HEK293 (cell line): ENCODE data around the gene TLCD4.

ENCODE experiments used
- CTCF ChIA-PET: fragments of 350-600 bp; formaldehyde crosslinking; extraction: SDS; loops from one replicate; lab custom pipeline; 2021; ENCODE audit warnings: antibody characterized with exemption; lab: Yijun Ruan, JAX
- POLR2A ChIA-PET: fragments of 300-600 bp; formaldehyde crosslinking; extraction: SDS; loops from one replicate; lab custom pipeline; 2020; ENCODE audit warnings: antibody characterized with exemption, inconsistent platforms; lab: Yijun Ruan, JAX
- H3K27ac ChIP-seq: fragments of 200-500 bp; sonication (Bioruptor generic); 2 replicates; pipeline ENCODE4 v1.5.1; 2014; ENCODE audit warnings: low read depth, low read length, control low read depth, inconsistent platforms; ENCODE audit errors: extremely low read depth
- H3K36me3 ChIP-seq, 2 experiments: fragments of 200-500 bp in 1 of 2; sonication (Bioruptor generic) in 1 of 2; 1 replicate in 1 of 2; 2 replicates in 1 of 2; pipeline ENCODE4 v1.5.1; 2014 to 2017; ENCODE audit warnings: inconsistent platforms in 2 of 2, low read length in 2 of 2; ENCODE audit not compliant: control insufficient read depth in 2 of 2, insufficient read depth in 1 of 2
- H3K4me1 ChIP-seq: fragments of 200-500 bp; sonication (Bioruptor generic); 2 replicates; pipeline ENCODE4 v1.5.1; 2014; ENCODE audit warnings: mild to moderate bottlenecking, low read length, inconsistent platforms; ENCODE audit not compliant: control insufficient read depth, insufficient read depth
- H3K4me3 ChIP-seq: 2 replicates; pipeline ENCODE4 v1.5.1; 2011; ENCODE audit warnings: low read depth, mild to moderate bottlenecking, control low read depth, low read length, moderate library complexity
- H3K9me3 ChIP-seq: fragments of 200-500 bp; sonication (Bioruptor generic); 2 replicates; pipeline ENCODE4 v1.5.1; 2014; ENCODE audit warnings: low read depth, low read length, inconsistent platforms; ENCODE audit not compliant: control insufficient read depth, insufficient read depth
- OSR2 ChIP-seq: fragments of 450-650 bp; formaldehyde crosslinking; IDR thresholded peaks from 2 replicates; pipeline ENCODE4 v1.5.1; 2016; ENCODE audit warnings: missing biosample characterization, missing genetic modification characterization
- PATZ1 ChIP-seq: fragments of 450-650 bp; formaldehyde crosslinking; IDR thresholded peaks from 2 replicates; pipeline ENCODE4 v1.5.1; 2016; ENCODE audit warnings: missing biosample characterization, missing genetic modification characterization
- PRDM10 ChIP-seq: fragments of 450-650 bp; formaldehyde crosslinking; IDR thresholded peaks from 2 replicates; pipeline ENCODE4 v1.5.1; 2016; ENCODE audit warnings: missing biosample characterization, missing genetic modification characterization
- RBAK ChIP-seq: fragments of 450-650 bp; formaldehyde crosslinking; IDR thresholded peaks from 2 replicates; pipeline ENCODE4 v1.5.1; 2016; ENCODE audit warnings: missing biosample characterization, missing genetic modification characterization
- SP3 ChIP-seq: fragments of 450-650 bp; formaldehyde crosslinking; IDR thresholded peaks from 2 replicates; pipeline ENCODE4 v1.5.1; 2016; ENCODE audit warnings: missing biosample characterization, missing genetic modification characterization
- ZNF10 ChIP-seq: fragments of 450-650 bp; formaldehyde crosslinking; IDR thresholded peaks from 2 replicates; pipeline ENCODE4 v1.5.1; 2017; ENCODE audit warnings: missing biosample characterization, missing genetic modification characterization
- ZNF174 ChIP-seq: fragments of 450-650 bp; formaldehyde crosslinking; IDR thresholded peaks from 2 replicates; pipeline ENCODE4 v1.5.0; 2017; ENCODE audit warnings: missing biosample characterization, mild to moderate bottlenecking, missing genetic modification characterization
- ZNF2 ChIP-seq: fragments of 450-650 bp; formaldehyde crosslinking; IDR thresholded peaks from 2 replicates; pipeline ENCODE4 v1.5.1; 2016; ENCODE audit warnings: missing biosample characterization, missing genetic modification characterization
- ZNF398 ChIP-seq: fragments of 450-650 bp; formaldehyde crosslinking; IDR thresholded peaks from 2 replicates; pipeline ENCODE4 v1.5.1; 2017; ENCODE audit warnings: missing biosample characterization, missing genetic modification characterization
- ZNF510 ChIP-seq: fragments of 450-650 bp; formaldehyde crosslinking; IDR thresholded peaks from 2 replicates; pipeline ENCODE4 v1.5.1; 2018; ENCODE audit warnings: mild to moderate bottlenecking, missing genetic modification characterization, missing biosample characterization; ENCODE audit not compliant: insufficient replicate concordance
- ZNF629 ChIP-seq: fragments of 450-650 bp; formaldehyde crosslinking; IDR thresholded peaks from 2 replicates; pipeline ENCODE4 v1.5.1; 2017; ENCODE audit warnings: missing biosample characterization, missing genetic modification characterization
- ZNF654 ChIP-seq: fragments of 450-650 bp; formaldehyde crosslinking; IDR thresholded peaks from 2 replicates; pipeline ENCODE4 v1.5.1; 2016; ENCODE audit warnings: low read depth, missing biosample characterization, missing genetic modification characterization
- ZNF664 ChIP-seq: fragments of 450-650 bp; formaldehyde crosslinking; IDR thresholded peaks from 2 replicates; pipeline ENCODE4 v1.5.1; 2016; ENCODE audit warnings: missing biosample characterization, missing genetic modification characterization
- ZNF692 ChIP-seq: fragments of 450-650 bp; formaldehyde crosslinking; IDR thresholded peaks from 2 replicates; pipeline ENCODE4 v1.5.1; 2016; ENCODE audit warnings: missing biosample characterization, missing genetic modification characterization
- ZNF707 ChIP-seq: fragments of 450-650 bp; formaldehyde crosslinking; IDR thresholded peaks from 2 replicates; pipeline ENCODE4 v1.5.1; 2016; ENCODE audit warnings: missing biosample characterization, missing genetic modification characterization
- ZSCAN23 ChIP-seq: fragments of 450-650 bp; formaldehyde crosslinking; IDR thresholded peaks from 2 replicates; pipeline ENCODE4 v1.5.1; 2016; ENCODE audit warnings: missing biosample characterization, missing genetic modification characterization
- ZSCAN30 ChIP-seq: fragments of 450-650 bp; IDR thresholded peaks from 2 replicates; pipeline ENCODE4 v1.5.1; 2018; ENCODE audit warnings: missing biosample characterization, mild to moderate bottlenecking, missing genetic modification characterization, moderate library complexity
- TF ChIP-seq, protein P1 (sequence below): fragments of 450-650 bp; formaldehyde crosslinking; IDR thresholded peaks from 2 replicates; pipeline ENCODE4 v1.5.1; 2017; ENCODE audit warnings: missing biosample characterization, missing genetic modification characterization
- TF ChIP-seq, protein P2 (sequence below): fragments of 450-650 bp; formaldehyde crosslinking; conservative IDR thresholded peaks from 2 replicates; pipeline ENCODE4 v1.5.1; 2016; ENCODE audit warnings: low read depth, missing biosample characterization, missing genetic modification characterization

The TLCD4 gene

DNA sequence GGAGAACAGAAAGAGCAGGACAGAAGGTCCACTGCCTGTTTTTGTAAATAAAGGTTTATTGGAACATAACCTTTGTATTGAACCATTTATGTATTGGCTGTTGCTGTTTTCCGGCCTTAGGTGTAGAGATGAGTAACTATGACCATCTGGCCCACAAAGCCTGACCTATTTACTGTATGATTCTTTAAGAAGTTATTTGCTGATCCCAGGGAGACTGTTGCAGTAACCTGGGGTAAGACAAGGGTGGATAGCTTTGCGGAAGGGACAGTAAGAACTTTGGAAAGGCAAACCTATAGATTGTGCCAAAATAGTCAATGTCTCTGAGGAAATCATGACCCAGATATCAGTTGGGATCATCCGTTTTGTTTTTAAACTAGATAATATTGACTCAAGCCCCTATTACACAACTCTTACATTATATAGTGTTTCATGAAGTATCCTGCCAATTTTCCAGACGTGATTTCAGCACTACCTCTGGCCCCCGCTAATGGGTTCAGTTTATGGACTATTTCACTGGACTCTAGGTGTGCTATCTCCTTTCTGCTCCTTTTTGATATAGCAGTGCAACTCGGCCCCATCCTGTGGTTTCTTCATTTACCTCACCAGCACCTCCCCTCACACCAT is 20.8 kb upstream of the TLCD4 start:
- ChIA-PET POLR2A (no interaction called here), CTCF (interaction anchor here (4.3 kb wide), 1 partner anchor 12 kb away, joined by 16 read pairs; no protein-coding TSS in a partner anchor)
- Histone ChIP-seq H3K27ac (no peak overlapping the region), H3K9me3 (no peaks in the 10 kb centered on the region), H3K4me3 (no peak overlapping the region), H3K36me3 (no peaks in the 10 kb centered on the region), H3K4me1 (no peaks in the 10 kb centered on the region)
- TF ChIP-seq ZNF510 (tag by site-specific recombination): no peak
- TF ChIP-seq ZNF692: no peak
- TF ChIP-seq, protein P1, sequence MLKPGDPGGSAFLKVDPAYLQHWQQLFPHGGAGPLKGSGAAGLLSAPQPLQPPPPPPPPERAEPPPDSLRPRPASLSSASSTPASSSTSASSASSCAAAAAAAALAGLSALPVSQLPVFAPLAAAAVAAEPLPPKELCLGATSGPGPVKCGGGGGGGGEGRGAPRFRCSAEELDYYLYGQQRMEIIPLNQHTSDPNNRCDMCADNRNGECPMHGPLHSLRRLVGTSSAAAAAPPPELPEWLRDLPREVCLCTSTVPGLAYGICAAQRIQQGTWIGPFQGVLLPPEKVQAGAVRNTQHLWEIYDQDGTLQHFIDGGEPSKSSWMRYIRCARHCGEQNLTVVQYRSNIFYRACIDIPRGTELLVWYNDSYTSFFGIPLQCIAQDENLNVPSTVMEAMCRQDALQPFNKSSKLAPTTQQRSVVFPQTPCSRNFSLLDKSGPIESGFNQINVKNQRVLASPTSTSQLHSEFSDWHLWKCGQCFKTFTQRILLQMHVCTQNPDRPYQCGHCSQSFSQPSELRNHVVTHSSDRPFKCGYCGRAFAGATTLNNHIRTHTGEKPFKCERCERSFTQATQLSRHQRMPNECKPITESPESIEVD (tag by site-specific recombination): no peak
- TF ChIP-seq, protein P2, sequence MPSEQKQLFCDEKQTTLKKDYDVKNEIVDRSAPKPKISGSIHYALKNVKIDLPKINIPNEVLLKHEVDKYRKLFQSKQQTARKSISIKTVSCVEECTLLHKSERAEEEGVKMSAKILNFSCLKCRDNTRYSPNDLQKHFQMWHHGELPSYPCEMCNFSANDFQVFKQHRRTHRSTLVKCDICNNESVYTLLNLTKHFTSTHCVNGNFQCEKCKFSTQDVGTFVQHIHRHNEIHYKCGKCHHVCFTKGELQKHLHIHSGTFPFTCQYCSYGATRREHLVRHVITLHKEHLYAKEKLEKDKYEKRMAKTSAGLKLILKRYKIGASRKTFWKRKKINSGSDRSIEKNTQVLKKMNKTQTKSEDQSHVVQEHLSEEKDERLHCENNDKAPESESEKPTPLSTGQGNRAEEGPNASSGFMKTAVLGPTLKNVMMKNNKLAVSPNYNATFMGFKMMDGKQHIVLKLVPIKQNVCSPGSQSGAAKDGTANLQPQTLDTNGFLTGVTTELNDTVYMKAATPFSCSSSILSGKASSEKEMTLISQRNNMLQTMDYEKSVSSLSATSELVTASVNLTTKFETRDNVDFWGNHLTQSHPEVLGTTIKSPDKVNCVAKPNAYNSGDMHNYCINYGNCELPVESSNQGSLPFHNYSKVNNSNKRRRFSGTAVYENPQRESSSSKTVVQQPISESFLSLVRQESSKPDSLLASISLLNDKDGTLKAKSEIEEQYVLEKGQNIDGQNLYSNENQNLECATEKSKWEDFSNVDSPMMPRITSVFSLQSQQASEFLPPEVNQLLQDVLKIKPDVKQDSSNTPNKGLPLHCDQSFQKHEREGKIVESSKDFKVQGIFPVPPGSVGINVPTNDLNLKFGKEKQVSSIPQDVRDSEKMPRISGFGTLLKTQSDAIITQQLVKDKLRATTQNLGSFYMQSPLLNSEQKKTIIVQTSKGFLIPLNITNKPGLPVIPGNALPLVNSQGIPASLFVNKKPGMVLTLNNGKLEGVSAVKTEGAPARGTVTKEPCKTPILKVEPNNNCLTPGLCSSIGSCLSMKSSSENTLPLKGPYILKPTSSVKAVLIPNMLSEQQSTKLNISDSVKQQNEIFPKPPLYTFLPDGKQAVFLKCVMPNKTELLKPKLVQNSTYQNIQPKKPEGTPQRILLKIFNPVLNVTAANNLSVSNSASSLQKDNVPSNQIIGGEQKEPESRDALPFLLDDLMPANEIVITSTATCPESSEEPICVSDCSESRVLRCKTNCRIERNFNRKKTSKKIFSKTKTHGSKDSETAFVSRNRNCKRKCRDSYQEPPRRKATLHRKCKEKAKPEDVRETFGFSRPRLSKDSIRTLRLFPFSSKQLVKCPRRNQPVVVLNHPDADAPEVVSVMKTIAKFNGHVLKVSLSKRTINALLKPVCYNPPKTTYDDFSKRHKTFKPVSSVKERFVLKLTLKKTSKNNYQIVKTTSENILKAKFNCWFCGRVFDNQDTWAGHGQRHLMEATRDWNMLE: no peak
- no peak for TF ChIP-seq ZNF654 (tag by site-specific recombination)
- TF ChIP-seq ZNF398 (tag by site-specific recombination): no peak
- TF ChIP-seq PATZ1: no peak
- TF ChIP-seq ZSCAN23 (tag by site-specific recombination): no peak
- TF ChIP-seq ZNF707: no peak
- TF ChIP-seq OSR2 (tag by site-specific recombination): no peak
- TF ChIP-seq SP3 (tag by site-specific recombination): no peak
- TF ChIP-seq RBAK (tag by site-specific recombination): no peak
- TF ChIP-seq ZNF2 (tag by site-specific recombination): no peak
- no peak for TF ChIP-seq PRDM10
- no peak for TF ChIP-seq ZNF664 (tag by site-specific recombination)
- no peak for TF ChIP-seq ZNF174 (tag by site-specific recombination)
- TF ChIP-seq ZNF10: no peak
- TF ChIP-seq ZNF629 (tag by site-specific recombination): no peak
- TF ChIP-seq ZSCAN30: no peak
